Endometrium (tissue), 2 donors: Measurements from ENCODE around the gene IL1R2.
"Not testable (repeated sequence)": the region's sequence is repeated elsewhere in the genome, so short reads cannot be mapped to it uniquely, and the experiment has no call there.

Source experiments
- FAIRE-seq: peaks from 2 replicates; lab custom pipeline; 2012; peaks lifted over from hg19 to GRCh38; lab: Jason Lieb, UNC
- donor health status: control.
- donor health status: control.

Gene IL1R2

DNA sequence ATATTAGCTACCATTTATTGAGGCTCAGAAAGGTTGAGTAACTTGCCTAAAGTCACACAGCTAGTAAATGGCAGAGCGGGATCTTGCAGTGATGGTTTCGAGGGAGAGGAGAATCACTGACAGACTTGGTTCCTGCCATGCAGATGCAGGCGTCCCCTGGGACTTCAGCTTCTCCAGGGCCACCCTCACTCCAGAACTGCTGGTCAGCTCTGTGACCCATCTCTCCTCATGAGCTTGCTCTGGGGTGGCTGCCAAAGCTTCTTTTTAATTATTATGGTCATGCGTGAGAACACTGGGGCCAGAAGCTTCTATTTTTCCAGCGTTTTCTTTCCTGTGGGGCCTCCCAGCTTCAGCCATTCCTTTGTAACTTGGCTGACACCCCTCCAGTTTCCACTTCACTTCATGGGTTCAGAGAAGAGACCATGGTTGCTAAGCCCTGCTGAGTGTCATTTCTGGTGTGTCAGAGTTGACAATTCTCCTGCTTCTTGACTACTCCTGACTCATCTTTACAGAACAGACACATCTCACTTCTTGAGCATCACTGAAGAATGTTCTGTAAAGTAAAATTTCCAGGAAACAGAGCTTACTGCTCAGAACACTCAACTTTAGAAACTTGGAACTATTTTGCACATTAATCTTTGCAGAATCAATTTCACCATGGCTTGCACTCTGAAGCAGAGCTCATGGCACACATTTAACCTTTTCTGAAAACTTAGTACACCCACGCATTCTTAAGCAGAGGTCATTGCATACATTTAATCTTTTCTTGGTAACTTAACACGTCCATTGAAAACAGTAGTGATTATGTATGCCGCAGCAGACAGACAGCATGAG, 70.4 kb downstream of the IL1R2 start:
- FAIRE-seq, result no peak

DNA sequence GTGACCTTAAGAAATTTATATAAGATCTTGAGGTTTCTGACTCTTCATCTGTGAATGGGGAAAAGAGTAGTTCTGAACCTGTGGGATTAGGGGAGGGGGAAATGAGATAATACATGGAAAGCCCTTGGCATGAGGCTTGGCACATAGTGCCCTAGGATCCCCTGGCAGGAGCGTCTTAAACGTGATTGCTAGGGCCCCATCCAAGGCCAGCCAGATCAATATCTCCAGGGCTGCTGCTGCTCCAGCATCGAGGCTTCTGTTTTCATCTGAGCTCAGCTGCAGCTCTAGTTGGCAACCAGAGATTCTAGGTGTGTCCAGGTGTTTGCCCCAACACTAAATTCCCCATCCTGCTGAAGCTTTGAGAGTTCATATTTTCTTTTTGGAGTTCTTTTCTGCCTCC, 71.0 kb downstream of the IL1R2 start:
- no peak for FAIRE-seq

DNA sequence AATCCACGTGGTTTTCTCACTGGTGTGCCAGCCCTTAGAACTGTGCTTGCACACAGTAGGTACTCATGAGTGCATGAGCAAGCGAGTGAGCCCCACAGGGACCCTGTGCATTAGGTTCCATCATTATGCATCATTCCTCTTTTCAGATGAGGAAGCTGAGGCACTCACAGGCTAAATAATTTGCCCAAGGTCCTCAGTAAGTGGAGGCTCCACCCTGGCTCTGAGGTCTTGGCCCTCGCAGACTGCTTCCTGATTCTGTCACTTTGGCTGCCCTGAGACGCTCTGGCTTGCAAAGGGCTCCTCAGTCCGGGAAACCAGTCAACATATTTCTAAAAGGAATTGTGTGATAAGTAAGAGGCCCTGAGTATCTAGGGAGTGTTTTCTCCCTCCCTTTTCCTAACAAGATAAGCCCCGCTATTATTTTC, 71.7 kb downstream of the IL1R2 start:
- FAIRE-seq, result no peak

DNA sequence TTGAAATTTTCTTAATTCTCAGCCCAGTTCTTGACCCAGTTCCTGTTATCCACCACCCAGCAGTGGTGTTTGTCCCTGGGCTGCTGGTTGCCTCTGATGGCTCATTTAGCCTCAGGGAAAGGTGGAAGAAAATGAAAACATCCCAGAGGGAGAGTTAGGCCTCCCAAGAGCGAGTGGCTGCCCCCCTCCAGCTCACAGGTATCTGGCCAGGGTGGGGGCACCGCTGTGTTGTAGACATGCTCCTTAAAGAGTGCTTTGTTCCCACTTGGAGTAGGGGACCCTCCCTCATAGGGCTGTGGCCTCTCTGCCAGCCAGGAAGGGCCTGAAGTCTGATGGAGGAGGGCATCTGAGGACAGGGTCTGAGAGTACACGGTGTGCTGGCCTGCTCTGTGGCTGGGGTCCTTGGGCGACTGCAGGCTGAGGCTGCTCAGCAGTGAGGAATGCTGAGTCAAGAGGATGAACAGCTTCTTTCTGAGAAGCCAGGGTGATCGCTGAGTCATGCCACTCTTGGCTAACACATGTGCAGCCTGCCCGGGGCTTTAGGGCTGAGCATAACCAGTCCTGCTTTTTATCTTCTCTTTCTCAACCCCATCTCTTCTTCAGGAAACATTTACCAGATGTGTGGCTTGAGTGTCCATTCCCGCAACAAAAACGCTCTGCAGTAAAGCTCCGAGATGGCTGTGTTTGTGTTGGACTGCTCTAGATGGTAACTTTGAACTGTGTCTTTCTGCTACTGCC, 72.3 kb downstream of the IL1R2 start:
- FAIRE-seq, result no peak

DNA sequence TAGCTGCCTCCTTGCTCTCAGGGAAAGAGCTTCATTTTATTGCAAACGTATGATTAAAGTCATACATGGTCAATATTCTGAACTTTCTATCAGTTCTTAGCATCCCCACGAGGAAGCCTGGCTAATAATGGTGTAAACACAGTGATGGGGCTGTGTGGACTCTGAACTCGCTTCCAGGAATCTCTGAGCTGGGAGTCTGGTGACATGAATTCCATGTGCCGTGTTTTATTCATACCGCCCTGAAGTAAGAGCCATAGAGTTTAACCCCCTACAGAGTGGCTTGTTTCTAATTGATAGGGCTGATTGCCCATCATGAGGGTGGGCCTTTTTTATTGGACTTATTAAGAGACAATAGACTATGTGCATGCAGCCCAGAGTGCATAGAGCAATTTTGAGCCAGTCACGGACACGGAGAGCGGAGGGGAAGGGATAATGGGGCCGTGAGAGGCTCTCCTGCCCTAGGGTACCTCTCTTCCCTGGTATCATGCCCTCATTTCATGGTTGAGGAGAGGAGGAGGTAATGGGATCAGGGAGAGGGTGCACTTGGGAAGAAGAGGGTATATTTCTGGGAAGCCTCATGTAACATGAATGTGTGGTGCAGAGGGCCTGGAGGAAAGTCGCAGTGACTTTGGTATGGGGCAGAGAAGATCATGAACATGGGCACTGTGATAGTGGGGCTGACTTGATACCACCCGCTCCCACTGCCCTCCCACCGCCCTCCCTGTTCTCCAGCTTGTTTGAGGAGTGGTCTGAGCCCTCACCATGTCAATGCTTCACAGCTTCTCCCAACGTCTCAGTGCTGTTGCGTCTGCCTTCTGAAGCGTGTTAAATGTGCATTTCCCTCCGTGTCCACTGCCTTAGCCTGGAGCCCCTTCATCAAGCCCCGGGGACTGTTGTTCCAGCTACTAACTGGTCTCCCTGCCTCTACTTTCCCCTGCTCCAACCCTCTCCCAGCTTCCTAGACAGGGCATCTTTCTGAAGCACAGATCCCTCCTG, 73.2 kb downstream of the IL1R2 start:
- no peak for FAIRE-seq

DNA sequence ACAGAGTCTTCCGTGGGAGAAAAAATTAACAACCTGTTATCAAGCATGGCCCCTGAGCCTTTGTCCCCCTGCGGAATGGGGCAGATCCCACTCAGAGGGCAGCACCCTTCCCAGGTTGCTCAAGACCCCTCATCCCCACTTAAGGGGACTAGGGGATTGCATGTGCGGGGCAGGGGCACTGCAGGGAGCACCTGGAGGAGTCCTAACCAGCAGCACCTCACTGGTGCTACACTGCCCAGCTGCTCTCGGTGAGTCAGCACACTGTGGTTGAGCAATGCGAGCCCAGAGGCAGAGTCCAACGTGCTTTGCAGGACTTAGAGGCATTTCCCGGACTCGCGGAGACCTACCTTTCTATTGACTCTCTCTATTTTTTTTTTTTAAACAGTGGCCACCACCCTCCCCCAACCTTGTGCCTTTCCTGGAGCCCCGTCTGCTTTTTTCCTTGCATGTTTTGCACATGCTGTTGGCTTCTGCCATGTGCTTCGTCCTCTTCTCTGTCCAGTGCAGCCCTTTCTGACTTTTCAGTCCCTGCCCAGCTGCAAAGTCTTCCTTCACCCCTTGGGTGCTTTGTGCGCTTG, 74.0 kb downstream of the IL1R2 start:
- FAIRE-seq, result no peak

DNA sequence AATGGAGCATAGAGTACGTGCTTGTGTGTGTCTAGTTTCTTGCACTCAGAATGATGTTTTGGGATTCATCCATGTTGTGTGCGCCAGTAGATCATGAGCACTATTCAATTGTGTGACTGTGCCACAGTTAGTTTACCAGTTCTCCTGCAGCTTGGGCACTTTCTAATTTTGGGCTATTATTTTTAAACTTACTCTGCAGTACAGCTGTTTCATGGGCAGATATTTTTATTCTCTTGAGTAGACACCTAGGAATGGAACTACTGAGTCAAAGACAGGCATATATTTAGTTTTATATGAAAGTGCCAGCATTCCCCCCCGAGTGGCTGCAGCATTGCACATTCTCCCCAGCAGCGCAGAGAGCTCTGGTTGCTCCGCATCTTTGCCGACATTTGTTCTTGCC, 74.8 kb downstream of the IL1R2 start:
- FAIRE-seq, result no peak

DNA sequence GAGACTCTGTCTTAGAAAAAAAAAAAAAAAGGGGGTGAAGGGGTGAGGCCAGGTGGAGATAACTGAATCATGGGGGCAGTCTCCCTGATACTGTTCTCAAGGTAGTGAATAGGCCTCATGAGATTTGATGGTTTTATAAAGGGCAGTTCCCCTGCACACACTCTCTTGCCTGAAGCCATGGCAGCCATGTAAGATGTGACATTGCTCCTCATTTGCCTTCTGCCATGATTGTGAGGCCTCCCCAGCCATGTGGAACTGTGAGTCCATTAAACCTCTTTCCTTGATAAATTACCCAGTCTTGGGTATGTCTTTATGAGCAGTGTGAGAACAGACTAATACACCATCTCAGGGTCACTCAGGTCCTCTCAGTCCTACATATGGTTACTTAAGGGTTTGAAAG, 76.4 kb downstream of the IL1R2 start:
- FAIRE-seq, result not testable (repeated sequence)

DNA sequence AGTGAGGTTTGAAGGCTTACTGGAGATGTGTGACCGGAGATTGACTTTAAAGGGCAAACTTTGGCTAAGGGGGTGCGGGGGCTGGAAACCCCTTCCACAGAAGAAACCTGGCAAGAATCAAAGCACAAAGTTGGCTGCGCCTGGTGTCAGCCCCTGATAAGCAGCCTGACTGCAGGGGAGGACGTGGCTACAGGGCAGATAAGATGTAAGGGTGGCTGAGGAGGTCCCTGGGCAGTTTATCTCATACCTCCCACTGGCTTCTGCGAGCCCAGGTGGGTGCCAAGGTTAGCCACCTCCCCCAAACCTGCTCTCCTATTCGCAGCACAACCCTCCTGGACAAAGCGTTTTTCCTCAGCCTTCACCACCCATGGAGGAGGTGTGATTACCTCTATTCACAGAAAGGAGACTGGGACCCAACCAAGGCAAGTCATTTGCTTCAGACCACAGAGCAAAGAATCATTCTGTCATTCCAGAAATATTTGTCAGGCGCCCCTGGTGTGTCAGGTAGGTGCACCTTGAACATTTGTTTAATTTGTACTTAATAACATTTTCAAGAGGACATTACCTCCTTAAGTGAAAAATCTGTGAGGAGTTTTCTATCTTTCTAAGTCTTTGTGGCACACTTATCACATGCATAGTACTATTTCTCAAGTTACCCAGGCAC, 77.7 kb downstream of the IL1R2 start:
- FAIRE-seq, result no peak

DNA sequence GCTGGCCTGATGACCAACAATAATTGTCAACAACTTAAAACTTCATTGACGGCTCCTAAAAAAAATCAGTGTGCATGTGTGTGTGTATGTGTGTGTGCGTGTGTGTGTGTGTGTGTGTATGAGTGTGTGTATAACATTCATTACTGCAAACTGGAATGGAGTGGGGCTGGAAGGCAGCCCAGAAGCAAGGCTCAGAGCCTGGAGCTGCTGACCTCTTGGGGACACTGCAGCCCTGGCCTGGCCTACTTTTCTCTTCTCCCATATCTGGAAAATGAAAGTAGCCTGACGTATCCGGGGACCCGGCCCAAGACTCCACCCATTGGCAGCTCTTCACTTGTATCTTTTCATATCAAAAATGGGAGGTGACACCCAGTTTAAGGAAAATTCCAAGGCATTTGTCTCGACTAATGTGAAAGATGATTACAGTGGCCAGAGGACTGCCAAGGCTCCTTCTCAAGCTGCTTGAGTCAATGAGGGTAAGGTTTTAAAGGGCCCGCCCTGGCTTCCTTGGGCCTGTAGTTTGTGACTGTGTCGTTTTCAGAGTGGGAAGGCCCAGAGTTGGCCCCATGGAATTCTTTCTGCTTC, 78.4 kb downstream of the IL1R2 start:
- FAIRE-seq, result no peak

DNA sequence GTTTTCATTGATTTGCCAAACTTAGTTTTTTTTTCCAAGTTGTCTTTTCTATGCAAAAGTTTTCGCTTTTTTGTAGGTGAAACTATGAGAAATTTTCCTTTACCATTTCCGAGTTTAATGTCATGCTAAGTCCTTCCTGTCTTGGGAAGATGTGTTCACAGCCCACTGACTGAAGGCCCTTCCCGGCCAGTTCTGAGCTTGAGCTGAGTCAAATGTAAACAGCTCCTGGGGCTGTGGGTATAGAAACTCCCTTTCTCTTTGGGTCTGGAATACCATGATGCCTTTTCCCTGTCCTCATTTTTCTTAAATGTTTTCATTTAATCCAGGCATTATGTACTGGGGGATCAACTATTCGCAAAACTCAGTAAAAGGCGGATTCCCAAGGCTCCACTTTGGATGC, 81.0 kb downstream of the IL1R2 start:
- no peak for FAIRE-seq

DNA sequence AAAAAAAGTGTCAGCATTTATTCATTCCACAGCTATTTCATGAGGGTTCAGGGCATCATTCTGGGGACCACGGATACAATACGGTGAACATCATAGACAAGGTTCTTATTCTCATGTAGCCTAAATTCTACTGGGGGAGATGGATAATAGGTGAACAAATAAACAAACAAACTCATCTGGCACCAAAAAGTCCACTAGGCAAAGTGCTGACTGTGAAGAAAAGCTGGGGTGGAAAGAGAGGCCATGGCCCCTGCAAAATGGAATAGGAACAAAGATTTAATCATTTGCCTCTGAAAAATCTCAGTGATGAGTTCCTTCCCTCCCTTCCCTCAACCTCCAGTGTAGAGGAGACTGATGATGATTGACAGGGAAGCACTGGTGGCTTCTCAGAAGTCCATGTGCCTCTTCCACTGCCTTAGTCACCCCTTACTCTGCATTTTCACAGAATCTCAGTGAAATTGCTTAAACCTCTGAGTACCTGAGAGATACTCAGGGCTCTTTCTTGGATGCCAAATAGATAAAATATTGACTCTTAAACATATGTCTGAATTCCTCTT, 81.5 kb downstream of the IL1R2 start:
- no peak for FAIRE-seq

DNA sequence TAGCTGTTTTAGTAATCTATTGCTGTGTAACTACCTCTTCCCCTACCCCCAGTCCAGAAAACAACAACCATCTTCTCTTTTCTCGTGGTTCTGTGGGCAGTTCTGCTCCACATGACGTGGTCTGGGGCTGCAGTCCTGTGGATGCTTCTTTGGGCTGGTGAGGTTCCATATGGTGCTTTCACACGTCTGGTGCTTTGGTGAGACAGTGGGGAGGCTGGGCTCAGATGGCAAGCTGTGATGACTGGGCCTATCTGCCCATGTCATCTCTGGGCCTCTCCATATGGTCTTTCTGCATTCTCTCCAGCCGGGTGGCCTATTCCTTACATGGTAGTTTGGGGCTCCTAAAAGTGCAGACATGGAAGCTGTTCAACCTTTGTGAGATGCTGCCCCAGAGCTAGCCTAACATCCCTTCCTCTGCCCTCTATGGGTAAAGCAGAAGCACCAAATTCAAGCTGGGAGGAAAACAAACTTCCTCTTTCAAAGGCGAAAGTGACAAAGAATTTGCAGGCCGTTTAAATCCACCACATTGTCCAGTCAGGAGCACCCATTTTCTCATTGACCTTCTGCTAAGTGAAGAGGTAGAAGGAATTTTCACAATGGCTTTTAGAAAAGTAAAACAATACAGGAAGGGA, 82.5 kb downstream of the IL1R2 start:
- FAIRE-seq, result no peak

DNA sequence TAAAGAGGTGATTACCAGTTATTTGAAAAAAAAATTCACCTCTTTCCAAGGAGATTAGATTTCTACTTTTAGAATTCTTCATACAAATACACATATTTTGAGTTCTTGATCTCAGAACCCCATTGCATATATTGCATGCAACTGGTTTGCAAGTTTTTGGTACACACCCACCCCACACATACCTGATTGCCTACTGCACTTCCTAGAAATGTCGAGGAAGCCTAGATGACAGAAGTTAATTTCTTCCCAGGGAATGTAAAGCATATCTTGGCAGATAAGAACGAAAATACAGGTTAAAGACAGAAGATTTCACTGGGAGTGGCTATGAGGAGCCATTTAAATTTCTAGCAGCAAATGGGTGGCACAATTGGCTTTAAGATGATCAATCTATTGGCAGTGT, 83.7 kb downstream of the IL1R2 start:
- FAIRE-seq, result no peak

DNA sequence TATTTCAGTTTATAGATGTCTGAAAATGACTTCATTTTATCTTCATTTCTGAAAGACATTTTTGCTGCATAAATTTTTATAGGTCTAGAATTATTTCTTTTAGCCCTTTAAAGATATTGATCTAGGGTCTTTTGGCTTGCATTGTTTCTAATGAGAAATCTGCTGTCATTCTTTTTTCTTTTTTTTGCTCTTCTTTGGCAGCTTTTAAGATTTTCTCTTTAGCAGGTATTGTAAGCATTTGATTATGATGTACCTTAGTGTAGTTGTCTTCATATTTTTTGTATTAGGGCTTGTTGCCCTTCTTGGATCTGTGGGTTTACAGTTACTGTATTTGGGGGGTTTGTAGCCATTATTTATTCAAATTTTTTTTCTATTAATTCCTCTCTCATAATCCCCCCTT, 84.8 kb downstream of the IL1R2 start:
- no peak for FAIRE-seq
